Astrocyte of the spinal cord (primary cell): ENCODE results near the gene GCLM.
A peak's percentile ranks its signal among the peaks of the same experiment; 100 is the strongest.
"Not testable (repeated sequence)": the region's sequence is repeated elsewhere in the genome, so short reads cannot be mapped to it uniquely, and the experiment has no call there.

Experiments used
- DNase-seq: peaks from one replicate; pipeline ENCODE4 v3.0.0; 2011; ENCODE audit warnings: low read depth, low spot score
- H3K4me3 ChIP-seq: 2 replicates; pipeline ENCODE4 v1.5.1; 2011; ENCODE audit warnings: low read depth, mild to moderate bottlenecking, low read length, moderate library complexity
- in situ Hi-C: cut with HindIII; loops from 2 replicates; pipeline ENCODE4 v1.10.0; 2017; ENCODE audit warnings: low sequenced_read_pairs
- TF ChIP-seq, protein P1 (sequence below): IDR thresholded peaks from 2 replicates; pipeline ENCODE4 v1.5.1; 2012; ENCODE audit warnings: low read depth, mild to moderate bottlenecking, low read length, inconsistent platforms

GCLM gene

DNA sequence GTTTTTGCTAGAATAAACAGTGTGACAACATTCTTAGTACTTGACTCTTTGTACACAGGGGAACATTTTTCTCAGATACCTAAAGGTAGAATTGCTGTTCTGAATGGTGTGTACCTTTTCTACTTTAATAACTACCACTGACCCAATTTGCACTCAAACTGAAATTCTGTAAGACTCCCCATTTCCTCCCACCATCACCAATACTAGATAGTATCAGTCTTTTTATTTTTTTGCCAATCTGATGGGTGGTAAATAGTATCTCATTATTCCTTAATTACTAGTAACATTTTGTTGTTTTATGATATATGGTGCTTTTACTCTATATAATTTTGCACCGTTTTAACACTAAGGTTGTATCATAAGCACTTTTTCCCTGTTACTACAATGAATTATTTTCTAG is 28.8 kb upstream of the GCLM start:
- TF ChIP-seq, protein P1, sequence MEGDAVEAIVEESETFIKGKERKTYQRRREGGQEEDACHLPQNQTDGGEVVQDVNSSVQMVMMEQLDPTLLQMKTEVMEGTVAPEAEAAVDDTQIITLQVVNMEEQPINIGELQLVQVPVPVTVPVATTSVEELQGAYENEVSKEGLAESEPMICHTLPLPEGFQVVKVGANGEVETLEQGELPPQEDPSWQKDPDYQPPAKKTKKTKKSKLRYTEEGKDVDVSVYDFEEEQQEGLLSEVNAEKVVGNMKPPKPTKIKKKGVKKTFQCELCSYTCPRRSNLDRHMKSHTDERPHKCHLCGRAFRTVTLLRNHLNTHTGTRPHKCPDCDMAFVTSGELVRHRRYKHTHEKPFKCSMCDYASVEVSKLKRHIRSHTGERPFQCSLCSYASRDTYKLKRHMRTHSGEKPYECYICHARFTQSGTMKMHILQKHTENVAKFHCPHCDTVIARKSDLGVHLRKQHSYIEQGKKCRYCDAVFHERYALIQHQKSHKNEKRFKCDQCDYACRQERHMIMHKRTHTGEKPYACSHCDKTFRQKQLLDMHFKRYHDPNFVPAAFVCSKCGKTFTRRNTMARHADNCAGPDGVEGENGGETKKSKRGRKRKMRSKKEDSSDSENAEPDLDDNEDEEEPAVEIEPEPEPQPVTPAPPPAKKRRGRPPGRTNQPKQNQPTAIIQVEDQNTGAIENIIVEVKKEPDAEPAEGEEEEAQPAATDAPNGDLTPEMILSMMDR, result no peak
- in situ Hi-C loops, result no loop called here
- no peak overlapping the region for H3K4me3 ChIP-seq
- DNase-seq, result no peak

DNA sequence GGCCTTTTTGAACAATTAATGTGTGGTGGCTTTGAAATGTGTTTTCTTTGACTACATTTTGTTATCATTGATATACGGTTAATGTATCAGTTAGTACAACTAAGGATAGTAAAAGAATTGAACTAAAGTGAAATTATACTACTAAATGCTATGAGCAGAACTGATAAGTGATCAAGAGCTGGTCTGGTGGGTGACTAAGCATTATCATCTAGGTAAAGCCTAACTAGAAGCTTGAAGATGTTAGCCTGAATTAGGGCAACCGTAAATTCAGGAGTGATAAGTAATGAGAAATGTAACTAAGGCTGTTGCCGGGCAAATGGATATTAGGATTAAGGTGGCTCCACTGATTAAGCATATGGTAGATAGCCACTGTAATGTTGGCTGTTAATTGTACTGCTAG is 16.0 kb upstream of the GCLM start:
- in situ Hi-C loops, result no loop called here
- no peak overlapping the region for H3K4me3 ChIP-seq
- no peak for DNase-seq
- TF ChIP-seq, protein P1, result no peak

DNA sequence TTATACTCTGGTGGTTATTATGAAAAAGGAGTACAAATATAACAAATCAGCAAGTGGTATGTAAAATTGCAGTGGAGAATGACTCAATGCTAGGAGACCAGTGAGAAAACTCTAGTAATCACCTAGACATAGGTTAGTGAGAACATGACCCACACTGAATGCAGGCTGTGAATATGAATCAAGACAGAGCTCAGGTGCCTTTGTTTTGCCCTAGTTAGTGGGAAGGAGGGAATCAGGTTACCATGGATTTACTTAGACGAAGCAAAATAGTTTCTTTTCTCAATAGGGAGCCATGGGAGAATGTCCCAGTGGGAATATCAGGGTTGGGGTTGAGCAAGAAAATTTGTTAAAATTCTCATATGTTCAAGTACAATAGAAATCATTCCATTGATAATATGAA is 10.6 kb upstream of the GCLM start:
- no peak overlapping the region for H3K4me3 ChIP-seq
- in situ Hi-C loops, result no loop called here
- DNase-seq, result no peak
- TF ChIP-seq, protein P1, result no peak

DNA sequence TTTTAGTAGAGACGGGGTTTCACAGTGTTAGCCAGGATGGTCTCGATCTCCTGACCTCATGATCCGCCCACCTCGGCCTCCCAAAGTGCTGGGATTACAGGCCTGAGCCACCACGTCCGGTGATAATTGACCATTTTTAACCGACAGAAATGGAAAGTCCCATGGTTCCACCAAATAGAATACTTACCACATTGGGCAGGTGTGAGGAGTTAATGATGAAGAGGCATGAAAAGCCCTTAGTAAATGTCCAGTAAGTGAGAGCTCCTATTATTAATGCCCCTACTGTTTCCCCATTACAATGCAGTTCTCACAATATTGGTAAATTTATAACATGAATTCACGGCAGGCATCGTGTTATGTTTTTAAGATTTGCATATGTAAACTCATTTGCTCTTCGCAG is 8.1 kb upstream of the GCLM start:
- no peak for DNase-seq
- in situ Hi-C loops, result no loop called here
- TF ChIP-seq, protein P1, result no peak
- H3K4me3 ChIP-seq, result no peak overlapping the region

DNA sequence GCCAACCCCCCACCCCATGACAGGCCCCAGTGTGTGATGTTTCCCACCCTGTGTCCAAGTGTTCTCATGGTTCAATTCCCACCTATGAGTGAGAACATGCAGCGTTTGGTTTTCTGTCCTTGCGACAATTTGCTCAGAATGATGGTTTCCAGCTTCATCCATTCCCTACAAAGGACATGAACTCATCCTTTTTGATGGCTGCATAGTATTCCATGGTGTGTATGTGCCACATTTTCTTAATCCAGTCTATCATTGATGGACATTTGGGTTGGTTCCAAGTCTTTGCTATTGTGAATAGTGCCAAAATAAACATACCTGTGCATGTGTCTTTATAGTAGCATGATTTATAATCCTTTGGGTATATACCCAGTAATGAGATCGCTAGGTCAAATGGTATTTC is 1.6 kb upstream of the GCLM start:
- DNase-seq, H3K4me3 ChIP-seq, in situ Hi-C loops: not testable (repeated sequence)

DNA sequence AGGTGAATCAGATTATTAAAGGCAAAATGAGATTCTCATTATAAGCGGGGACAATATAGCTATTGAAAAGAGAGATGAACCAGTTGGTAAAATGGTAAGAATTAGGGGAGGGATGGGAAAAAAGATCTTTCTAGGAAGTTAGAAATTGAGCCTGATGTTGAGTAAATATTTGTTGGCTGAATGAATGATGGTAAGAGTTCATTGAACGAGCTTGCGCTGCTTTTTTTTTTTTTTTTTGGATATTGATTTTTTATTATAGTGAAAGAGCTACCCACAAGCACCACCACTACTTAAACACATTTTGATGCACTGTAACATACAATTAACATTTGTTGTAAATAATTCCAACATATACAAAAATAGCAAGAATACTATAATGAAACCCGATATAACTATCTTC is 1.1 kb upstream of the GCLM start:
- TF ChIP-seq, protein P1, result no peak
- no peak overlapping the region for H3K4me3 ChIP-seq
- in situ Hi-C loops, result no loop called here
- no peak for DNase-seq

DNA sequence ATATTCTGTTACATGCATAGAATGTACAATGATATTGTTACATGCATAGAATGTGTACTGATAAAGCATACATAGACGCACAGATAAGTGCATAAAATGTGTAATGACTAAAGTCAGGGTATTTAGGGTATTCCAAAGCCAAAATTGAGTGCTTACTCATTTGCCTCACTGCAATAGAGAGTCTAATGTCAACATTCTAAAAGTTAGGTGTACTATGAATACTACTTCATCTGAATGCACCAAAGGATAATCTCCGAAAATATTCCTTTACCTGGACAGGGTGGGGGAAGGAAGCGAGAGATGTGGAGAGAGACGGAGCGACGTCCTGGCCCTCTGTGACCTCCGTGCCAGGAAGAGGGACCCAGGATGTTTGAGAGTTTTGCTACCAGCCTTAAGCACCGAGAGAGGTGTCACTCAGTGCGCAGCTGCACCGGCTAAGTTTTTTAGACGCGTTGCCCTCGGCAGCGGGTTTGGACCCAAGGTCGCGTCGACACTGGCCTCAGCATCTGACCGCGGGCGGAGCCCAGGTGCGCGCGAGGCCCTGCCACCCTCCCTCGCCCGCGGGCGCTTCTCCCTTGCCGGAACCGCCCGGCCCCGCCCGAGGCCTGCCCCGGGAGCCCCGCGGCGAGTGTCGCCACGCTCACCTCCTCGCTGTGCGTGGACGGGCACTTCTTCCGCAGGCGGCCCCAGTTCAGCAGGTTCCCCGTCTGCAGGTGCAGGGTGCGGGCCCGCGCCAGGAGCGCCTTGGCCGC is 660 bp downstream of the GCLM start:
- TF ChIP-seq, protein P1, result no peak
- peak overlapping the region; percentile 80 for H3K4me3 ChIP-seq
- in situ Hi-C loops, result no loop called here
- DNase-seq, result no peak
